ENCODE results near the gene EPHB2.

Gene EPHB2

GRCh38 chr1:22782406-22782805, 71.8 kb downstream of the EPHB2 start:
- no peak for DNase-seq

GRCh38 chr1:22784317-22784716, 73.7 kb downstream of the EPHB2 start:
- no peak for DNase-seq

GRCh38 chr1:22784737-22785136, 74.1 kb downstream of the EPHB2 start:
- DNase-seq, result no peak

GRCh38 chr1:22786101-22786500, 75.5 kb downstream of the EPHB2 start:
- DNase-seq, result no peak

- no peak for DNase-seq
These were observed 76.3 kb downstream of the EPHB2 start for GRCh38 chr1:22786719-22787489.

- DNase-seq, result no peak
These were observed 77.0 kb downstream of the EPHB2 start for GRCh38 chr1:22787636-22788035.

- no peak for DNase-seq
These were observed 77.6 kb downstream of the EPHB2 start for GRCh38 chr1:22788254-22788661.

- no peak for DNase-seq
These were observed 78.8 kb downstream of the EPHB2 start for GRCh38 chr1:22789356-22789994.

GRCh38 chr1:22790232-22791008, 79.8 kb downstream of the EPHB2 start:
- DNase-seq, result no peak

- no peak for DNase-seq
These were observed 81.2 kb downstream of the EPHB2 start for GRCh38 chr1:22791831-22792347.

GRCh38 chr1:22792396-22793160, 81.9 kb downstream of the EPHB2 start:
- DNase-seq, result no peak

- no peak for DNase-seq
These were observed 83.0 kb downstream of the EPHB2 start for GRCh38 chr1:22793647-22794046.

- DNase-seq, result no peak
These were observed 84.2 kb downstream of the EPHB2 start for GRCh38 chr1:22794647-22795365.

- DNase-seq, result no peak
These were observed 84.7 kb downstream of the EPHB2 start for GRCh38 chr1:22795366-22795714.

GRCh38 chr1:22796642-22797041, 86.0 kb downstream of the EPHB2 start:
- no peak for DNase-seq

- no peak for DNase-seq
These were observed 87.4 kb downstream of the EPHB2 start for GRCh38 chr1:22798083-22798482.

- peak; percentile 50 for DNase-seq
These were observed 89.3 kb downstream of the EPHB2 start for GRCh38 chr1:22799971-22800370.

- no peak for DNase-seq
These were observed 90.0 kb downstream of the EPHB2 start for GRCh38 chr1:22800629-22801028.

- DNase-seq, result no peak
These were observed 90.7 kb downstream of the EPHB2 start for GRCh38 chr1:22801347-22801746.

- no peak for DNase-seq
These were observed 91.1 kb downstream of the EPHB2 start for GRCh38 chr1:22801761-22802160.

- no peak for DNase-seq
These were observed 93.2 kb downstream of the EPHB2 start for GRCh38 chr1:22803833-22804232.

GRCh38 chr1:22804406-22804805, 93.8 kb downstream of the EPHB2 start:
- DNase-seq, result no peak

Data from RPMI8226 (cell line).